ENCODE data around the gene TMPRSS7.

TMPRSS7 gene

GRCh38 chr3:112114576-112115160 lies 80.1 kb downstream of the TMPRSS7 start:
- H3K27ac ChIP-seq (ENCODE audit: poor library complexity, severe bottlenecking), result no peak overlapping the region
- no peak overlapping the region for H3K4me3 ChIP-seq (ENCODE audit: severe bottlenecking)
- no peaks in the 10 kb centered on the region for H3K4me1 ChIP-seq (ENCODE audit: insufficient read depth, poor library complexity, severe bottlenecking)
- no peaks in the 10 kb centered on the region for H3K9me3 ChIP-seq (ENCODE audit: severe bottlenecking)
- TF ChIP-seq CTCF (IDR thresholded peaks at IDR 0.05; ENCODE audit: poor library complexity, severe bottlenecking), result no peak
- ATAC-seq (ENCODE audit: low read depth) (no peak), DNase-seq (ENCODE audit: low spot score) (no peak)
- peaks cover 37% of the 10 kb centered on the region for H3K36me3 ChIP-seq (ENCODE audit: low read depth)
- no peaks in the 10 kb centered on the region for H3K27me3 ChIP-seq (ENCODE audit: insufficient read depth, poor library complexity, severe bottlenecking)

- Histone ChIP-seq H3K4me1 (ENCODE audit: insufficient read depth, poor library complexity, severe bottlenecking) (no peaks in the 10 kb centered on the region), H3K27ac (ENCODE audit: poor library complexity, severe bottlenecking) (no peak overlapping the region), H3K27me3 (ENCODE audit: insufficient read depth, poor library complexity, severe bottlenecking) (no peaks in the 10 kb centered on the region), H3K4me3 (ENCODE audit: severe bottlenecking) (no peak overlapping the region), H3K9me3 (ENCODE audit: severe bottlenecking) (no peaks in the 10 kb centered on the region), H3K36me3 (ENCODE audit: low read depth) (peaks cover 37% of the 10 kb centered on the region)
- no peak for TF ChIP-seq CTCF (IDR thresholded peaks at IDR 0.05; ENCODE audit: poor library complexity, severe bottlenecking)
- no peak for ATAC-seq (ENCODE audit: low read depth)
- no peak for DNase-seq (ENCODE audit: low spot score)
Measured at GRCh38 chr3:112115161-112115739, 80.7 kb downstream of the TMPRSS7 start.

GRCh38 chr3:112115806-112116383 lies 81.4 kb downstream of the TMPRSS7 start:
- no peak for DNase-seq (ENCODE audit: low spot score)
- Histone ChIP-seq H3K27ac (ENCODE audit: poor library complexity, severe bottlenecking) (no peak overlapping the region), H3K27me3 (ENCODE audit: insufficient read depth, poor library complexity, severe bottlenecking) (no peaks in the 10 kb centered on the region), H3K9me3 (ENCODE audit: severe bottlenecking) (no peaks in the 10 kb centered on the region), H3K4me3 (ENCODE audit: severe bottlenecking) (no peak overlapping the region), H3K4me1 (ENCODE audit: insufficient read depth, poor library complexity, severe bottlenecking) (no peaks in the 10 kb centered on the region), H3K36me3 (ENCODE audit: low read depth) (peaks cover 31% of the 10 kb centered on the region)
- TF ChIP-seq CTCF (IDR thresholded peaks at IDR 0.05; ENCODE audit: poor library complexity, severe bottlenecking), result no peak
- ATAC-seq (ENCODE audit: low read depth), result no peak

GRCh38 chr3:112116748-112117186 lies 82.2 kb downstream of the TMPRSS7 start:
- H3K9me3 ChIP-seq (ENCODE audit: severe bottlenecking), result no peaks in the 10 kb centered on the region
- H3K27ac ChIP-seq (ENCODE audit: poor library complexity, severe bottlenecking), result no peak overlapping the region
- H3K4me3 ChIP-seq (ENCODE audit: severe bottlenecking), result no peak overlapping the region
- DNase-seq (ENCODE audit: low spot score) (no peak), ATAC-seq (ENCODE audit: low read depth) (no peak)
- H3K27me3 ChIP-seq (ENCODE audit: insufficient read depth, poor library complexity, severe bottlenecking), result no peaks in the 10 kb centered on the region
- H3K36me3 ChIP-seq (ENCODE audit: low read depth), result peaks cover 31% of the 10 kb centered on the region
- no peaks in the 10 kb centered on the region for H3K4me1 ChIP-seq (ENCODE audit: insufficient read depth, poor library complexity, severe bottlenecking)
- no peak for TF ChIP-seq CTCF (IDR thresholded peaks at IDR 0.05; ENCODE audit: poor library complexity, severe bottlenecking)

- no peak for TF ChIP-seq CTCF (IDR thresholded peaks at IDR 0.05; ENCODE audit: poor library complexity, severe bottlenecking)
- no peaks in the 10 kb centered on the region for H3K9me3 ChIP-seq (ENCODE audit: severe bottlenecking)
- no peaks in the 10 kb centered on the region for H3K27me3 ChIP-seq (ENCODE audit: insufficient read depth, poor library complexity, severe bottlenecking)
- H3K4me3 ChIP-seq (ENCODE audit: severe bottlenecking), result no peak overlapping the region
- ATAC-seq (ENCODE audit: low read depth) (no peak), DNase-seq (ENCODE audit: low spot score) (no peak)
- H3K4me1 ChIP-seq (ENCODE audit: insufficient read depth, poor library complexity, severe bottlenecking), result no peaks in the 10 kb centered on the region
- no peak overlapping the region for H3K27ac ChIP-seq (ENCODE audit: poor library complexity, severe bottlenecking)
- H3K36me3 ChIP-seq (ENCODE audit: low read depth), result peaks cover 37% of the 10 kb centered on the region
Measured at GRCh38 chr3:112117415-112117814, 82.9 kb downstream of the TMPRSS7 start.
